Stimulated activated CD8-positive, alpha-beta memory T cell treated with anti-CD3 and anti-CD28 coated beads, Interleukin-12 subunit alpha, Interleukin-12 subunit beta, amount 100 ng/mL, for 4 hours (primary cell): Measurements from ENCODE around the gene CCDC85C.

Experiments
- DNase-seq: peaks from one replicate; pipeline ENCODE4 v3.0.0-alpha.2; 2020; ENCODE audit warnings: low read depth

Gene CCDC85C

GRCh38 chr14:99509871-99510555, 94.0 kb downstream of the CCDC85C start:
- no peak for DNase-seq

GRCh38 chr14:99508896-99509629, 94.9 kb downstream of the CCDC85C start:
- no peak for DNase-seq

GRCh38 chr14:99507860-99508640, 96.0 kb downstream of the CCDC85C start:
- no peak for DNase-seq

- DNase-seq, result no peak
These were observed 97.7 kb downstream of the CCDC85C start for GRCh38 chr14:99506276-99506675.

- DNase-seq, result no peak
These were observed 98.9 kb downstream of the CCDC85C start for GRCh38 chr14:99505089-99505488.

GRCh38 chr14:99503848-99504453, 100.1 kb downstream of the CCDC85C start:
- DNase-seq, result no peak

- DNase-seq, result no peak
These were observed 101.0 kb downstream of the CCDC85C start for GRCh38 chr14:99502989-99503421.

GRCh38 chr14:99497894-99498293, 106.1 kb downstream of the CCDC85C start:
- DNase-seq, result no peak

- no peak for DNase-seq
These were observed 106.7 kb downstream of the CCDC85C start for GRCh38 chr14:99497341-99497740.

GRCh38 chr14:99484106-99484505, 119.9 kb downstream of the CCDC85C start:
- DNase-seq, result no peak

- no peak for DNase-seq
These were observed 122.3 kb downstream of the CCDC85C start for GRCh38 chr14:99481745-99482099.

GRCh38 chr14:99480917-99481744, 122.9 kb downstream of the CCDC85C start, which contains the start of gene CCNK:
Gene CCNK, plus strand, starts transcription at chr14:99481409. Its CDS starts 11,269 bp downstream, at chr14:99492678.
- peak; percentile 100 for DNase-seq

- DNase-seq, result peak; percentile 11
These were observed 123.8 kb downstream of the CCDC85C start, which contains the start of gene SETD3 for GRCh38 chr14:99479906-99480869. Gene SETD3, minus strand, starts transcription at chr14:99480859. Its CDS starts 15,054 bp downstream, at chr14:99465805.

GRCh38 chr14:99479160-99479905, 124.7 kb downstream of the CCDC85C start:
- DNase-seq, result no peak

GRCh38 chr14:99478128-99478527, 125.9 kb downstream of the CCDC85C start:
- DNase-seq, result no peak

- no peak for DNase-seq
These were observed 127.1 kb downstream of the CCDC85C start for GRCh38 chr14:99476864-99477263.

GRCh38 chr14:99475660-99476059, 128.3 kb downstream of the CCDC85C start:
- DNase-seq, result no peak

GRCh38 chr14:99475179-99475578, 128.8 kb downstream of the CCDC85C start:
- no peak for DNase-seq

- DNase-seq, result no peak
These were observed 130.5 kb downstream of the CCDC85C start for GRCh38 chr14:99473458-99473857.
